Measurements from ENCODE around the gene OSBPL7.

- TF ChIP-seq POLR2A (IDR thresholded peaks at IDR 0.05) (no peak), CTCF (IDR thresholded peaks at IDR 0.05) (no peak), POLR2AphosphoS5 (IDR thresholded peaks at IDR 0.05) (no peak)
These were observed 38.8 kb upstream of the OSBPL7 start for GRCh38 chr17:47860386-47860785.
